Pancreas (tissue), 10 donors: ENCODE data around the gene PTX4. TPM values are rescaled to one million over a fixed set of nuclear protein-coding genes. Genes with fewer than 3 reads are reported as not detected.

Experiments used
- ATAC-seq, 4 donors: fragments of 200-7000 bp; cut with Tn5 transposase; one replicate each; pipeline versions ENCODE4 v1.8.0 to v1.9.1; 2020; ENCODE audit warnings: mild to moderate bottlenecking in 4 of 4, moderate library complexity in 4 of 4
- DNase-seq, 6 donors: peaks; one replicate each; pipeline ENCODE4 v3.0.0-alpha.2; 2020
- FAIRE-seq: peaks from 2 replicates; lab custom pipeline; 2012; peaks lifted over from hg19 to GRCh38; lab: Jason Lieb, UNC
- H3K27ac ChIP-seq, 4 donors: fragments of 200-600 bp; sonication (generic); 1 replicate in 3 of 4; 2 replicates in 1 of 4; pipeline versions ENCODE4 v1.5.0 to v1.8.0; 2020
- H3K27me3 ChIP-seq, 4 donors: fragments of 200-600 bp; one replicate each; pipeline ENCODE4 v1.8.0; 2021
- H3K36me3 ChIP-seq, 3 donors: fragments of 200-600 bp; sonication (generic) in 1 of 3; one replicate each; pipeline versions ENCODE4 v1.5.0 to v1.8.0; 2020 to 2021
- H3K4me1 ChIP-seq, 3 donors: fragments of 200-600 bp; one replicate each; pipeline ENCODE4 v1.8.0; 2021
- H3K4me3 ChIP-seq, 4 donors: fragments of 200-600 bp; sonication (generic) in 2 of 4; one replicate each; pipeline versions ENCODE4 v1.5.0 to v1.8.0; 2020 to 2021
- H3K9me3 ChIP-seq, 4 donors: fragments of 200-600 bp; one replicate each; pipeline ENCODE4 v1.8.0; 2021
- CTCF ChIP-seq, 4 donors: fragments of 200-600 bp; sonication (generic) in 3 of 4; IDR thresholded peaks; one replicate each; pipeline versions ENCODE4 v1.5.0 to v1.8.0; 2021; ENCODE audit warnings: antibody characterized with exemption in 4 of 4
- WGBS, 2 donors: extraction: QIAGEN DNeasy Blood & Tissue Kit; methylation state at CpG; one replicate each; pipeline ENCODE4 v1.1.7; 2013; 5-methylcytosine and 5-hydroxymethylcytosine counted together
- intact Hi-C, 3 donors: fragments of 100-400 bp; cut with DNase I; formaldehyde crosslinking; loops; one replicate each; pipeline versions ENCODE4 v1.11.1 to v1.14.2; 2022
- polyA plus RNA-seq, 2 donors: library from polyadenylated mRNA; stranded (reverse); fragments of 200-250 nt; gene quantifications; one replicate each; pipeline ENCODE4 v1.2.3, GENCODE V29; 2013
- total RNA-seq, 6 donors: library from RNA; stranded (reverse); fragmentation: NEBNext Ultra II Directional in 4 of 6; extraction: Animal tissue kit (Norgen Biotek cat#: 25700) in 4 of 6; gene quantifications; one replicate each; pipeline versions ENCODE4 v1.2.1 to v1.2.4, GENCODE V29; 2021 to 2023
- donor health status: healthy with polysubstance abuse.
- donor health status: DM: no; HTN: no; CAD: no; lungs with moderate emphysema.
- donor health status: DM: no; HTN: no; CAD: no.
- donor health status: control.
- donor health status: control.
- donor health status: Bipolar disorder and iron deficiency.
- donor health status: DM: yes; HTN: yes; CAD: no.
- donor health status: DM: no; HTN: no; CAD: no.
- donor health status: DM: no; HTN: no; CAD: no.
- donor health status: DM: yes; HTN: yes; CAD: no.

The PTX4 gene
- total and polyA plus RNA-seq, 8 donors = not detected

- no peak for FAIRE-seq
- Histone ChIP-seq H3K27me3 (no peaks in the 10 kb centered on the region), H3K4me3 (no peak overlapping the region), H3K36me3 (peaks cover 0 to 17% (median 0%) of the 10 kb centered on the region in 3 donors), H3K27ac (no peak overlapping the region), H3K4me1 (no peaks in the 10 kb centered on the region), H3K9me3 (no peaks in the 10 kb centered on the region)
- peak in 2 of 6 donors; percentile 45 to 62 for DNase-seq
- intact Hi-C loops = no loop called here
- 90 to 92% methylated on average over 30 of the region's 30 CpGs for WGBS, 2 donors
- no peak for ATAC-seq
- TF ChIP-seq CTCF (IDR thresholded peaks at IDR 0.05) = no peak
Measured at GRCh38 chr16:1460602-1461138, 28.1 kb downstream of the PTX4 start.

GRCh38 chr16:1459967-1460366 is 28.8 kb downstream of the PTX4 start:
- intact Hi-C loops = no loop called here
- no peak overlapping the region for H3K27ac ChIP-seq
- no peak for ATAC-seq
- H3K36me3 ChIP-seq = peaks cover 0 to 22% (median 0%) of the 10 kb centered on the region in 3 donors
- no peak for TF ChIP-seq CTCF (IDR thresholded peaks at IDR 0.05)
- H3K4me3 ChIP-seq = no peak overlapping the region
- peak in 1 of 6 donors; percentile 29 for DNase-seq
- H3K9me3 ChIP-seq = no peaks in the 10 kb centered on the region
- H3K4me1 ChIP-seq = no peaks in the 10 kb centered on the region
- no peak for FAIRE-seq
- no peaks in the 10 kb centered on the region for H3K27me3 ChIP-seq
- 84 to 87% methylated on average over 9 to 10 of the region's 10 CpGs for WGBS, 2 donors

- Histone ChIP-seq H3K27me3 (no peaks in the 10 kb centered on the region), H3K4me3 (no peak overlapping the region), H3K36me3 (peaks cover 0 to 32% (median 0%) of the 10 kb centered on the region in 3 donors), H3K9me3 (no peaks in the 10 kb centered on the region), H3K27ac (no peak overlapping the region), H3K4me1 (no peaks in the 10 kb centered on the region)
- 86 to 88% methylated on average over 14 of the region's 14 CpGs for WGBS, 2 donors
- intact Hi-C loops = no loop called here
- DNase-seq = peak in 1 of 6 donors; percentile 43
- no peak for TF ChIP-seq CTCF (IDR thresholded peaks at IDR 0.05)
- no peak for FAIRE-seq
- no peak for ATAC-seq
Measured at GRCh38 chr16:1458977-1459341, 29.8 kb downstream of the PTX4 start.

GRCh38 chr16:1458336-1458976 is 30.3 kb downstream of the PTX4 start:
- Histone ChIP-seq H3K36me3 (peaks cover 0 to 36% (median 2%) of the 10 kb centered on the region in 3 donors), H3K9me3 (no peaks in the 10 kb centered on the region), H3K4me3 (no peak overlapping the region), H3K4me1 (no peaks in the 10 kb centered on the region), H3K27me3 (no peaks in the 10 kb centered on the region), H3K27ac (no peak overlapping the region)
- intact Hi-C loops = no loop called here
- ATAC-seq = no peak
- no peak for FAIRE-seq
- WGBS, 2 donors = 94% methylated on average over 26 of the region's 26 CpGs
- TF ChIP-seq CTCF (IDR thresholded peaks at IDR 0.05) = no peak
- DNase-seq = peak in 1 of 6 donors; percentile 30
